CD4-positive, alpha-beta T cell (primary cell): ENCODE measurements around the gene STIM1. TPM values are rescaled to one million over a fixed set of nuclear protein-coding genes. Genes with fewer than 3 reads are reported as not detected.

ENCODE experiments used
- ATAC-seq: fragments of 200-7000 bp; cut with Tn5 transposase; one replicate; pipeline ENCODE4 v1.10.0; 2022; ENCODE audit warnings: mild to moderate bottlenecking; ENCODE audit not compliant: poor library complexity
- CTCF ChIA-PET: fragments of 350-600 bp; sonication (Branson Sonifier 250); formaldehyde crosslinking; loops from one replicate; lab custom pipeline; 2021; ENCODE audit warnings: antibody characterized with exemption, inconsistent platforms; lab: Charles Lee
- POLR2A ChIA-PET: fragments of 350-600 bp; sonication (Branson Sonifier 250); formaldehyde crosslinking; loops from one replicate; lab custom pipeline; 2021; ENCODE audit warnings: antibody characterized with exemption, inconsistent platforms; lab: Charles Lee
- DNase-seq, 14 experiments: peaks; one replicate each; pipeline ENCODE4 v3.0.0-alpha.2; 2013 to 2020; ENCODE audit warnings: mixed read lengths in 2 of 14
- H3K27ac ChIP-seq, 2 donors: one replicate each; pipeline versions ENCODE4 v1.5.1 to v1.7.0; 2013; ENCODE audit warnings: low read length in 2 of 2, low read depth in 1 of 2, mild to moderate bottlenecking in 1 of 2
- H3K27me3 ChIP-seq, 2 experiments: 1 replicate in 1 of 2; 2 replicates in 1 of 2; pipeline versions ENCODE4 v1.6.1 to v1.7.0; 2013; ENCODE audit warnings: low read length in 2 of 2, control low read depth in 1 of 2, mild to moderate bottlenecking in 1 of 2, moderate library complexity in 1 of 2; ENCODE audit not compliant: insufficient read depth in 2 of 2, control insufficient read depth in 1 of 2
- H3K36me3 ChIP-seq: one replicate; pipeline ENCODE4 v1.6.1; 2013; ENCODE audit warnings: low read length, control low read depth; ENCODE audit not compliant: insufficient read depth
- H3K4me1 ChIP-seq: one replicate; pipeline ENCODE4 v1.6.1; 2013; ENCODE audit warnings: low read length, control low read depth; ENCODE audit not compliant: insufficient read depth
- H3K4me3 ChIP-seq: one replicate; pipeline ENCODE4 v1.5.1; 2013; ENCODE audit warnings: mild to moderate bottlenecking, low read length, moderate library complexity
- H3K9me3 ChIP-seq, 2 experiments: 1 replicate in 1 of 2; 2 replicates in 1 of 2; pipeline versions ENCODE4 v1.6.1 to v1.7.0; 2013; ENCODE audit warnings: low read length in 2 of 2, mild to moderate bottlenecking in 2 of 2, control low read depth in 1 of 2, moderate library complexity in 1 of 2; ENCODE audit not compliant: control insufficient read depth in 1 of 2, insufficient read depth in 1 of 2
- H3K27ac Mint-ChIP-seq: one replicate; pipeline ENCODE4 v1.8.0; 2020; ENCODE audit warnings: mixed read lengths
- H3K27me3 Mint-ChIP-seq: one replicate; pipeline ENCODE4 v1.8.0; 2021; ENCODE audit warnings: mixed read lengths
- H3K36me3 Mint-ChIP-seq: one replicate; pipeline ENCODE4 v1.8.0; 2021; ENCODE audit warnings: low read depth, mixed read lengths
- H3K4me1 Mint-ChIP-seq: one replicate; pipeline ENCODE4 v1.8.0; 2021; ENCODE audit warnings: low read depth, mixed read lengths
- H3K4me3 Mint-ChIP-seq: one replicate; pipeline ENCODE4 v1.8.0; 2020; ENCODE audit warnings: mild to moderate bottlenecking, mixed read lengths
- H3K9me3 Mint-ChIP-seq: one replicate; pipeline ENCODE4 v1.8.0; 2020; ENCODE audit warnings: mixed read lengths
- CTCF ChIP-seq: fragments of 200-600 bp; IDR thresholded peaks from one replicate; pipeline ENCODE4 v1.8.0; 2022; ENCODE audit warnings: antibody characterized with exemption, mild to moderate bottlenecking
- intact Hi-C, 2 experiments: fragments of 100-400 bp; cut with DNase I in 1 of 2; cut with micrococcal nuclease in 1 of 2; formaldehyde crosslinking; loops; one replicate each; pipeline versions ENCODE4 v1.15.1 to v1.9.0; 2023 to 2025; cut with DNase I, micrococcal nuclease
- total RNA-seq, 174 experiments: library from RNA in 2 of 174; stranded (reverse) in 2 of 174; gene quantifications; one replicate each; pipeline ENCODE4 v1.2.3 and lab custom pipeline; 2021 to 2026

The STIM1 gene
- total RNA-seq, 2 experiments from 2014 or later = 89.0 to 94.9 TPM

GRCh38 chr11:4095509-4096230 is 240.2 kb downstream of the STIM1 start:
- peaks cover 89% of the 10 kb centered on the region for H3K4me1 Mint-ChIP-seq
- peak in 3 of 14 experiments; percentile 23 to 33 (median 32) for DNase-seq
- Histone ChIP-seq H3K4me3 (peak overlapping the region; percentile 93), H3K27ac (peak overlapping the region; percentile 69 to 93), H3K9me3 (no peaks in the 10 kb centered on the region), H3K27me3 (no peaks in the 10 kb centered on the region), H3K36me3 (no peaks in the 10 kb centered on the region), H3K4me1 (peaks cover 61% of the 10 kb centered on the region)
- ChIA-PET CTCF (interaction anchor here (1.8 to 2.1 kb wide), 2 partner anchors 23 to 241 kb away, joined by 5 read pairs; no protein-coding TSS in a partner anchor), POLR2A (interaction anchor here (0.6 to 2.3 kb wide), 6 partner anchors 129 to 282 kb away, joined by 3 to 11 read pairs (median 4); partner anchors contain the start of genes RHOG and STIM1)
- no peaks in the 10 kb centered on the region for H3K27me3 Mint-ChIP-seq
- H3K27ac Mint-ChIP-seq = peak overlapping the region; percentile 99
- ATAC-seq = no peak
- TF ChIP-seq CTCF = no peak
- H3K36me3 Mint-ChIP-seq = peaks cover 53% of the 10 kb centered on the region
- intact Hi-C loops = no loop called here
- peak overlapping the region; percentile 99 for H3K4me3 Mint-ChIP-seq
- H3K9me3 Mint-ChIP-seq = no peaks in the 10 kb centered on the region

DNA sequence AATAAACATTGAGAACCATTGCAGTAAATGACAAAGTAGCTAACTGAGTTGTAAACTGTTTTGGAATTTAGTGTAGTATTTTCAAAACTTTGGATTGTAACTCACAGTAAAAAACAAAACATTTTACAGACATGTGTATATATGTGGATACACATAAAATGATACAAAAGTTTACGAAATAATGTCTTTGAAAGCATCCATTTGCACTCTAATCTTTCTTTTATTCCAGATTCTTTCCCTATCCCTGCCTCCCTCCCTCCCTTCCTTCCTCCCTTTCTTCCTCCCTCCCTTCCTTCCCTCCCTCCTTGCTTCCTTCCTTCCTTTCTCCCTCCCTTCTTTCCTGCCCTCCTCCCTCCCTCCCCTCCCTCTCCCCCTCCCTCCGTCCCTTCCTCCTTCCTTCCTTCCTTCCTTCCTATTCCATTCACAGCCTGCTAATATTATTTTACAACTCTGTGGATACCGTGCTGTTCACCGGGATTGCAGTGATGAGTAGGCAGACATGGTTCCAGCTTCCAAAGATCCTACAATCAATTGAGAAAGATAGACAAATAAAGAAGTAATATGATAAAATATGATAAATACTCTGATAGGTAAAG is 242.7 kb downstream of the STIM1 start:
- CTCF ChIA-PET = interaction anchor here (1.0 kb wide), 1 partner anchor 25 kb away, joined by 3 read pairs; no protein-coding TSS in a partner anchor
- H3K9me3 Mint-ChIP-seq = no peaks in the 10 kb centered on the region
- no peaks in the 10 kb centered on the region for H3K27me3 ChIP-seq
- no peak overlapping the region for H3K4me3 Mint-ChIP-seq
- H3K27ac Mint-ChIP-seq = no peak overlapping the region
- ATAC-seq (no peak), DNase-seq (no peak)
- H3K9me3 ChIP-seq = no peaks in the 10 kb centered on the region
- H3K4me1 ChIP-seq = peaks cover 37% of the 10 kb centered on the region
- POLR2A ChIA-PET = interaction anchor here (0.5 to 1.0 kb wide), 4 partner anchors 258 to 352 kb away, joined by 3 to 5 read pairs (median 3); partner anchors contain the start of gene RHOG
- H3K27ac ChIP-seq = no peak overlapping the region
- no peak for TF ChIP-seq CTCF
- no peak overlapping the region for H3K4me3 ChIP-seq
- peaks cover 8% of the 10 kb centered on the region for H3K36me3 ChIP-seq
- intact Hi-C loops = no loop called here
- peaks cover 65% of the 10 kb centered on the region for H3K36me3 Mint-ChIP-seq
- H3K4me1 Mint-ChIP-seq = peaks cover 81% of the 10 kb centered on the region
- no peaks in the 10 kb centered on the region for H3K27me3 Mint-ChIP-seq

- ATAC-seq (no peak), DNase-seq (no peak)
- POLR2A ChIA-PET = no interaction called here
- intact Hi-C loops = no loop called here
- no peak overlapping the region for H3K4me3 Mint-ChIP-seq
- H3K27ac ChIP-seq = no peak overlapping the region
- TF ChIP-seq CTCF = no peak
- no peaks in the 10 kb centered on the region for H3K9me3 ChIP-seq
- H3K27ac Mint-ChIP-seq = no peak overlapping the region
- no peak overlapping the region for H3K4me3 ChIP-seq
- CTCF ChIA-PET = no interaction called here
- no peaks in the 10 kb centered on the region for H3K4me1 ChIP-seq
- no peaks in the 10 kb centered on the region for H3K9me3 Mint-ChIP-seq
- H3K27me3 ChIP-seq = no peaks in the 10 kb centered on the region
- peaks cover 77% of the 10 kb centered on the region for H3K36me3 Mint-ChIP-seq
- peaks cover 43% of the 10 kb centered on the region for H3K4me1 Mint-ChIP-seq
- H3K36me3 ChIP-seq = peaks cover 39% of the 10 kb centered on the region
- no peaks in the 10 kb centered on the region for H3K27me3 Mint-ChIP-seq
Measured at GRCh38 chr11:4102711-4103110, 247.2 kb downstream of the STIM1 start.
